DMS 273 treated with DMSO at 0.1 percent for 48 hours (cell line): ENCODE data around the gene KISS1.
"Not testable (repeated sequence)": the region's sequence is repeated elsewhere in the genome, so short reads cannot be mapped to it uniquely, and the experiment has no call there.

Experiments used
- DNase-seq: peaks from one replicate; lab custom pipeline; 2025; lab: John Stamatoyannopoulos, UW

The KISS1 gene

GRCh38 chr1:204196068-204196795, at the start of gene KISS1:
KISS1 (minus strand) TSS chr1:204196491; CDS start chr1:204192876, 3,615 bp downstream.
- no peak for DNase-seq

- DNase-seq: no peak
These were observed 46.6 kb upstream of the KISS1 start for GRCh38 chr1:204242920-204243319.

- DNase-seq: no peak
These were observed 45.6 kb upstream of the KISS1 start for GRCh38 chr1:204241914-204242313.

- DNase-seq: no peak
These were observed 44.8 kb upstream of the KISS1 start for GRCh38 chr1:204241050-204241449.

- no peak for DNase-seq
These were observed 43.9 kb upstream of the KISS1 start for GRCh38 chr1:204240233-204240632.

- DNase-seq: not testable (repeated sequence)
These were observed 43.1 kb upstream of the KISS1 start for GRCh38 chr1:204239401-204239800.

GRCh38 chr1:204238520-204238919, 42.2 kb upstream of the KISS1 start:
- DNase-seq: not testable (repeated sequence)

- not testable (repeated sequence) for DNase-seq
These were observed 41.2 kb upstream of the KISS1 start for GRCh38 chr1:204237515-204237914.

GRCh38 chr1:204232526-204232925, 36.2 kb upstream of the KISS1 start:
- no peak for DNase-seq

- DNase-seq: no peak
These were observed 33.9 kb upstream of the KISS1 start for GRCh38 chr1:204230211-204230610.

GRCh38 chr1:204228896-204229295, 32.6 kb upstream of the KISS1 start:
- DNase-seq: no peak

- no peak for DNase-seq
These were observed 31.9 kb upstream of the KISS1 start for GRCh38 chr1:204227996-204228785.

GRCh38 chr1:204227351-204227750, 31.1 kb upstream of the KISS1 start:
- no peak for DNase-seq

GRCh38 chr1:204225841-204226735, 29.8 kb upstream of the KISS1 start:
- DNase-seq: no peak

- DNase-seq: no peak
These were observed 28.4 kb upstream of the KISS1 start for GRCh38 chr1:204224655-204225054.

GRCh38 chr1:204223129-204223860, 27.0 kb upstream of the KISS1 start:
- DNase-seq: no peak

GRCh38 chr1:204222764-204223055, 26.4 kb upstream of the KISS1 start:
- DNase-seq: no peak

GRCh38 chr1:204222006-204222763, 25.9 kb upstream of the KISS1 start:
- DNase-seq: no peak

- no peak for DNase-seq
These were observed 25.0 kb upstream of the KISS1 start for GRCh38 chr1:204221271-204221670.

- no peak for DNase-seq
These were observed 23.8 kb upstream of the KISS1 start for GRCh38 chr1:204219971-204220616.

- no peak for DNase-seq
These were observed 22.3 kb upstream of the KISS1 start for GRCh38 chr1:204218552-204218951.
